ENCODE data around the gene DICER1. TPM values are rescaled to one million over a fixed set of nuclear protein-coding genes. Genes with fewer than 3 reads are reported as not detected.
A peak's percentile ranks its signal among the peaks of the same experiment; 100 is the strongest.
"Not testable (repeated sequence)": the region's sequence is repeated elsewhere in the genome, so short reads cannot be mapped to it uniquely, and the experiment has no call there.

DICER1 gene
- total and polyA plus RNA-seq, 2 experiments from 2014 or later: 21.4 to 59.2 TPM

- DNase-seq (ENCODE audit: low spot score): no peak
- peaks cover 93% of the 10 kb centered on the region for H3K79me2 ChIP-seq (replicated peaks; ENCODE audit: insufficient read depth)
- H3K4me3 ChIP-seq: no peak overlapping the region
- Mint-ChIP-seq H3K4me3 (0 out of 3 replicates have a peak overlapping the region, but pooled peaks have one; percentile 36), H3K27me3 (ENCODE audit: insufficient read depth, low read depth, poor library complexity) (no peaks in the 10 kb centered on the region), H3K9me3 (no peaks in the 10 kb centered on the region), H3K27ac (no peak overlapping the region), H3K36me3 (ENCODE audit: low read depth) (no peaks in the 10 kb centered on the region), H3K4me1 (peaks cover 73% of the 10 kb centered on the region)
- no peaks in the 10 kb centered on the region for H3K36me3 ChIP-seq (ENCODE audit: insufficient read depth)
- H3K4me1 ChIP-seq (ENCODE audit: insufficient read depth): peaks cover 65% of the 10 kb centered on the region
- ATAC-seq: no peak
- H3K27me3 ChIP-seq (ENCODE audit: insufficient read depth): no peaks in the 10 kb centered on the region
- TF ChIP-seq JUNB (IDR thresholded peaks at IDR 0.05; ENCODE audit: unreplicated experiment) (no peak), ZNF331 (CRISPR knock-in tag; IDR thresholded peaks at IDR 0.05; ENCODE audit: low read depth) (no peak), CTCF (conservative IDR thresholded peaks at IDR 0.05; ENCODE audit: low read depth in 2 of 2) (no peak), ETS1 (IDR thresholded peaks at IDR 0.05) (no peak), ZNF462 (CRISPR knock-in tag; IDR thresholded peaks at IDR 0.05) (no peak), ZNF114 (CRISPR knock-in tag; IDR thresholded peaks at IDR 0.05) (no peak), STAT1 (IDR thresholded peaks at IDR 0.05; ENCODE audit: unreplicated experiment) (no peak), NANOG (IDR thresholded peaks at IDR 0.05; ENCODE audit: borderline replicate concordance) (no peak), REST (IDR thresholded peaks at IDR 0.05; ENCODE audit: unreplicated experiment) (no peak), EZH2 (IDR thresholded peaks at IDR 0.05; ENCODE audit: low read depth, unreplicated experiment) (no peak)
- no peak overlapping the region for H3K27ac ChIP-seq (ENCODE audit: low read depth)
- peak overlapping the region; percentile 53 for H3K4me2 ChIP-seq
- no peaks in the 10 kb centered on the region for H3K9me2 ChIP-seq (ENCODE audit: insufficient read depth)
- H3F3A ChIP-seq (replicated peaks; ENCODE audit: low read depth): no peaks in the 10 kb centered on the region
- H4K20me1 ChIP-seq (replicated peaks; ENCODE audit: insufficient read depth): peaks cover 3% of the 10 kb centered on the region
- H2AFZ ChIP-seq: no peak overlapping the region
Observed at GRCh38 chr14:95138876-95139275, 18.5 kb downstream of the DICER1 start.

GRCh38 chr14:95138455-95138854 lies 18.9 kb downstream of the DICER1 start:
- H3K27me3 ChIP-seq (ENCODE audit: insufficient read depth); H3K4me2 ChIP-seq; H3K27me3 Mint-ChIP-seq (ENCODE audit: insufficient read depth, low read depth, poor library complexity); H3K36me3 Mint-ChIP-seq (ENCODE audit: low read depth); DNase-seq (ENCODE audit: low spot score); H3K9me2 ChIP-seq (ENCODE audit: insufficient read depth); H3K4me3 ChIP-seq; ATAC-seq; H3K9me3 Mint-ChIP-seq; H4K20me1 ChIP-seq (replicated peaks; ENCODE audit: insufficient read depth); H3K36me3 ChIP-seq (ENCODE audit: insufficient read depth); H2AFZ ChIP-seq; H3F3A ChIP-seq (replicated peaks; ENCODE audit: low read depth): not testable (repeated sequence)
- Mint-ChIP-seq H3K4me1 (peaks cover 72% of the 10 kb centered on the region), H3K4me3 (peak overlapping the region; percentile 10; the same call in 1 of the 3 replicates), H3K27ac (peak overlapping the region; percentile 76)
- H3K79me2 ChIP-seq (replicated peaks; ENCODE audit: insufficient read depth): peaks cover 93% of the 10 kb centered on the region
- H3K4me1 ChIP-seq (ENCODE audit: insufficient read depth): peaks cover 65% of the 10 kb centered on the region
- 0 out of 2 replicates have a peak overlapping the region, but pooled peaks have one; percentile 78 for H3K27ac ChIP-seq (ENCODE audit: low read depth)
